Right renal cortex interstitium (tissue), 3 donors: ENCODE results near the gene MFSD6L. TPM values are rescaled to one million over a fixed set of nuclear protein-coding genes. Genes with fewer than 3 reads are reported as not detected.

ENCODE experiments used
- DNase-seq, 3 donors: peaks; one replicate each; pipeline ENCODE4 v3.0.0-alpha.2; 2013; ENCODE audit warnings: low read depth in 3 of 3, low spot score in 2 of 3
- polyA plus RNA-seq, 3 donors: library from polyadenylated mRNA; unstranded; fragments of 120-200 nt; gene quantifications; one replicate each; pipeline ENCODE4 v1.2.1, GENCODE V29; 2013; ENCODE audit not compliant: insufficient read length in 3 of 3

The MFSD6L gene
- 1 to 10 TPM; 3.0 to 3.9 (median 3.5) TPM for polyA plus RNA-seq

- DNase-seq: no peak
Measured at GRCh38 chr17:8798846-8799569, at the start of gene MFSD6L. MFSD6L (minus strand) TSS chr17:8799365; CDS start chr17:8799120, 245 bp downstream.

- DNase-seq: no peak
Measured at GRCh38 chr17:8847891-8848290, 48.7 kb upstream of the MFSD6L start.

DNA sequence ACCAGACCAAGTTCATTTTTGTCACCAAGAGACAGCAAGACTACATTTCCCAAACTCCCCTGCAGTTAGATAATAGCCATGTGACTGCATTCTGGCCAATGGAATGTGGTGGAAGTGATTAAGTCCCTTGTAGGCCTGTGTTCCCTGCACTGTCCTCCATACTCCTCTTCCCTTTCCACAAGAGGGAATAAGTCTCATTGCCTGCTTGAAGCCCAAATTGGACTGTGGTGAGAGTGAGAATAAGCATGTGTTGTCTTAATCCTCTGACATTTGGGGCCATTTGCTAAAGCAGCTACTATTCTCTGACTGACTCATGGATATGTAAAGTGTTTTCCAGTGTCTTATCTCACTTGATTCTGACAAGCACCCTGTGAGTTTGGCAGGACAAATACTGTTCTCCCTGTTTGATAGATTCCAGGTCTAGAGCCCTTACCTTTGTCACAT is 47.6 kb upstream of the MFSD6L start:
- no peak for DNase-seq

DNA sequence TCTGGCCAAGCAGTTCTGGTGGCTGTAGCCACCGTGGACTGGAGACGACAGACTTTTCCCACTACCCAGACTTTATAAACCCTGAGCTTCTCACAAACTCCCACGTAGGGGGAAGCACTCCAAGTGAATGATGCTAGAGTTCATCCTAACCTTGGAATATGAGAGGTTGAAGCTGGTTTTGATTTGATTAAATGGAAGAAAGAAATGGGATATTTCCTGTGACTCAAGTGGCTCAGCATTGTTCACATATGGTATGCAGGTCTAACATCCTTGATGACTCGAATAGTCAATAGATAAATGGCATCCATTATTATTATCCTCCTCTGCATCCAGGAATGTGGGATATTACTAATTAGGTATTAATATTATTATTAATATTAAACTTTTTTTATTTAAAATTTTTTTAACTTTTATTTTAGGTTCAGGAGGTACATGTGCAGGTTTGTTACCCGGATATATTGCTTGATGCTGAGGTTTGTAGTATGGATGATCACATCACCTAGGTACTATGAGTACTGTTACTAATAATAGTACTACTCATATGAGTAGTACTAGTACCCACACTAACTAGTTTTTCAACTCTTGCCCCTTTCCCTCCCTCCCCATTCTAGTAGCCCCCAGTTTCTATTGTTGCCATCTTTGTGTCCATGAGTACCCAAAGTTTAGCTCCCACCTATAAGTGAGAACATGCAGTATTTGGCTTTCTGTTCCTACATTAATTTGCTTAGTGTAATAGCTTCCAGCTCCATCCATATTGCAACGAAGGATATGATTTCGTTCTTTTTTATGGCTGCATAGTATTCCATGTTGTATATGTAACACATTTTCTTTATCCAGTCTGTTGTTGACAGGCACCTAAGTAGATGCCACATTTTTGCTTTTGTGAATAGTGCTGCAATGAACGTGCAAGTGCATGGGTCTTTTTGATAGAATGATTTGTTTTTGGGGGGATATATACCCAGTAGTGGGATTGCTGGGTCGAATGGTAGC is 45.4 kb upstream of the MFSD6L start:
- DNase-seq: no peak

DNA sequence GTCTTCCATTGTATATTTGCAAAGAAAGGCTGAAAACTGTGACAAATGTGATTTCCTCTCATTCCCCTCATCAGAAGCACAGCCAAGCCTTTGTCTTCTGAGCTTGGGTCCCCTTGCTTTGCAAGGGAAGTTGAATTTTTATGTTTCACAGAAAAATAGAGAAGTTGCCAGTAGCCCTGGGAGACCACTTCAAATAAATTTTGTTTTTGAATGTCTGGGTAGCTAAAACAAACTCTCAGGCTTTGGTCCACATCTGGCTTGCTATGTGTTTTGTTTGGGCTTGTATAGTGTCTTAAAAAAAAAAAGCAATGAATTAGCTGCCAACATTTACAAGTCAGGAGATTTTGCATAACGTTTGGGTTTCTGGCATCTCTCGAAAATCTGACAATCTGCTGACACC is 44.2 kb upstream of the MFSD6L start:
- no peak for DNase-seq

- DNase-seq: no peak
Measured at GRCh38 chr17:8841844-8842243, 42.7 kb upstream of the MFSD6L start.

DNA sequence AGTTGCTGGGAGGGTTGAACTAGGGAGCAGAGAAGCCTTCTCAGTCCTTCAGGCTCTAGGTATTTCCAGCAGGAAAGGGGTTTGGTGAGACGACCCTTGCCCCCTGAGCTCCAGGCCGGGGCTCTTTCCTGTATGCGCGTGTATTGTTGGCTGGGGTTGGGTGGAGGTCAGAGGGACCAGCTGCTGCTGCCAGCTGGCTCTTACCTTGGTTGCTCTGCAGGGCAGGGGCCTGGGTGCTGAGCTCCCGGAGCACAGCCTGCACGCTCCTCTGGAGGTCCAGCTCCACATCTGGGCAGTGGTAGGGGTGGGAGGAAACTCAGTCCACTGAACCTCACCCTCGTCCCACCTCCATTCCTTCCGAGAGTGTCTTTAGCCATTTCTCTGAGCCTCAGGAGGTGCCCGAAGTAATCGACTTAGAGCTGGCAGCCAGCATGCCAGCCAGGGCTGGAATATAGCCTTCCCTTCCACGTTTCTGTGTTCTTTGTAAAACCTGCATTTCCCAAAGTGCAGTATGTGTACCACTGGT is 40.3 kb upstream of the MFSD6L start:
- no peak for DNase-seq

GRCh38 chr17:8838551-8839095 is 39.5 kb upstream of the MFSD6L start:
- no peak for DNase-seq

DNA sequence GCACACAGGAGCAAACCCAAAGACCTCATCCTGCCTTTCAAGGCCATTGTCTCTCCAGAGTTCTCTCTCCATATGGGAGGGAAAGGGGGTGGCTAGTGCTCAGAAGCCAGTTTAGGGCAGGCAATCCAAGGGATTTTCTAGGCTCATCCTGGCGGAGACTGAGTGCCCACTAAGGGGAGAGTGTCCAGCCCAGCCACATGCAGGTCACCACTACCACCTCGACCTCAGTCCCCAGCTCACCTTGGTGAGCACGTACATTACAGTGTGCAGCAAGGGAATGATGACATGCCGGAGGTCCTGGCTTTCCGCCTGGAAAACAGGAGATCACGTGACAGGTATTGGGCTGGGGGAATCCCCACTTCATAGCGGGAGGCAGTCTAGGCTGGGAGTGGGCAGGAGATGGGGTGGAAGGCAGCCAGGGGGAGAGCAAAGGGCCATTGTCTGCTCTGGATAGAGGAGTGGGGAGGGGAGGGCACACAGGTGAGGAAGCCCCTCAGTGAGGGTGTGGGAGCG is 38.5 kb upstream of the MFSD6L start:
- DNase-seq: no peak

DNA sequence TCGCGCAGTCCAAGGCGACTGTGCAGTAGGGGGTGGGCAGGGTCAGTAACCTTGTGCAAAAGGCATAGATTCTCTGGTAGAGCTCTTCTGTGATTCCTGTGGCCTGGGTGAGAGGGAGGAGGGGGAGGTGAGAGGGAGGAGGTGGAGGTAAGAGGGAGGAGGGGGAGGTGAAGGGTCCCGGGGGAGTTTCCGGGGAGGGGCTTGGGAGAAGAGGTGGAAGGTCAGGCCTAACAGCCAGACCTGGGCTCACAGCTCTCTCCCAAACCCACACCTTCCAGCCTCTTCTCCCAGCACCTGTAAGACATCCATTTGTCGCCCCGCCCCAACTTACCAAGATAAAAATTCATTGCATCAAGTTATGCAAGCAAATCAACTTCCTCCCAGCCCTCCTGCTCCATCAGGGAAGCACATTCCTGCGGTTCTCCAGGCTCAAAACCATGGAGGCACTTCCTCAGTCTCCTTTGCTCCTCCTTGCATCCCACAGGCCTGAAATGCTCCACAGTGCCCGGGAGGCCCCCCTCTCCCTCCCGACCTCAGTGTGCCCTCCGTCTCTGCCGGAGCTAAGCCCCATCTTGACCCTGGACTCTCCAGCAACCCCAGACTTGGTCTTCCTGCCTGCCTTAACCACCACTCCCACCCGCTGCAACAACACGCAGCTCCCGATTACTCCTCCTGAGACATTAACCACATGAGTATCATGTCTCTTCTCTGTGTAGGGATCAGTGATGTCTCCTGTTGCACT is 37.8 kb upstream of the MFSD6L start:
- DNase-seq: no peak

- no peak for DNase-seq
Measured at GRCh38 chr17:8835631-8836364, 36.6 kb upstream of the MFSD6L start.

GRCh38 chr17:8835106-8835505 is 35.9 kb upstream of the MFSD6L start:
- DNase-seq: no peak

- no peak for DNase-seq
Measured at GRCh38 chr17:8832711-8833352, 33.7 kb upstream of the MFSD6L start.

- no peak for DNase-seq
Measured at GRCh38 chr17:8831234-8831849, 32.2 kb upstream of the MFSD6L start.

DNA sequence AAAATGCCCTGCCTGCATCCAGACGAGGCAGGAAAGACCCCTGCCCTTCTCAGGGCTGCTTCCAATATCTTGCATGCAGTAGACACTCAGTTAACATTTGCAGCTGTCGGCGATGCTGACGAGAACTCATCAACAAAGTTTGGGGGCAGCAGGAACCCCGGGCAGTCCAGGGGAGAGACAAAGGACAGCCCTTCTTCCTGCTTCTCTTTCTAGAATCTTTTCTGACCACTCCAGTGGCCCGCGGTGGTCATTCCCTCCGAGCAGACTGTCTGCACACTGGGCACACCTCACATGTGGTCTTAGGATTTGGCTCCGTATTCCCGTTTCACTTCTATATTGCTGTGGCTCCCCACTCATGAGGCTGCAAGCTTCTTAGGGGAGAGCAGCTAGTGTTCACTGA is 31.0 kb upstream of the MFSD6L start:
- DNase-seq: no peak

DNA sequence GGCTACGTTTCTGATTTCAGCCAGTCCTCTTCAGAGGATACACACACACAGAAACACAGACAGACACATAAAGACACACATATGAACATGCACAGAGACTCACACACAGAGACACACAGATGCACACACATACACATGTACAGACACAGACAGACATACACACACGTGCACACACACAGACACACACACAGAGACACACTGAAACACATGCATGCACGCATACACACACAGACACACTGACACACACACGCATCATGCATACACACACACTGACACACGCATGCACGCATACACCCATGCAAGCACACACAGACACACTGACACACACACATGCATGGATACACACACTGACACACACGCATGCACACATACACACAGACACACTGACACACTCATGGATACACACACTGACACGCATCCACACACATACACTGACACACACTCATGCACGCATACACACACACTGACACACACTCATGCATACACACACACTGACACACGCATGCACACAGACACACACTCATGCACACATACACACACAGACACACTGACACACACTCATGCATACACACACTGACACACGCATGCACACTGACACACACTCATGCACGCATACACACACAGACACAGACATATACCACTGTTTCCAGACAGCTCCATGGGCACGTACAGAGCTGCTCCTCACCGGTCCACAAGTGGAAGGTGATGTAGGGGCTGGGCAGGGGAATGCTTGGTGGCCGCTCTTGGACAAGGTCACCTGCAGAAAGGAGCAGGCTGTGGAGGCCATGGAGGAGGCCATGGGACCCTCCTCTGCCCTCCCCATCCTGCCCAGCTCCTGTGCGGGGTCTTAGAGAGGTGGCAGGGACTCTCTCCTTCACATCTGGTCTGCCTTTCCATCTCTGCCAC is 30.1 kb upstream of the MFSD6L start:
- no peak for DNase-seq

DNA sequence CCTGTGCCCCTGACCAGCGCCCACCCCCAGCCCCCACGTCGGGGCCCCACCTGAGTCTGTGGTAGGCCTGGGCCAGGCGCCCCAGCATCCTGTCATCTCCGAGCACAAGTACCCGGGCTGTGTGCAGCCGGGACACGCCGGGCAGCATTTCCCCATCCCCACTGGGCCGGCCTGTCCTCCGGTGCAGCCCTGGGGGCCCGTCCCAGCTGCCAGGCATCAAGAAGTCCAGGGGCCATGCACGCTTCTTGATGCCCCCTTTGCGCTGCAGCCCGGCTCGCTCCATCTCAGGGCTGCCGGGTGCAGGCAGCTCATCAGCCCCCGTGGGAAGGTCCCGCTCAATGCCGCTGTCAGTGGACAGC is 29.3 kb upstream of the MFSD6L start:
- no peak for DNase-seq
